ENCODE data around the gene MRPS21.
"Not testable (repeated sequence)": the region's sequence is repeated elsewhere in the genome, so short reads cannot be mapped to it uniquely, and the experiment has no call there.

MRPS21 gene

GRCh38 chr1:150299716-150300115 is 6.1 kb downstream of the MRPS21 start:
- Histone ChIP-seq H3K36me3 (replicated peaks) (peaks cover 76% of the 10 kb centered on the region), H3K4me1 (peaks cover 8% of the 10 kb centered on the region; the same call in 1 of the 2 replicates), H3K9me3 (no peaks in the 10 kb centered on the region), H3K27me3 (ENCODE audit: low read depth) (no peaks in the 10 kb centered on the region), H3K4me3 (no peak overlapping the region)
- in situ Hi-C loops (cut with MboI; ENCODE audit: low sequenced_read_pairs) = no loop called here
- DNase-seq (ENCODE audit: low spot score in 2 of 2) = no peak

GRCh38 chr1:150302338-150302737 is 8.7 kb downstream of the MRPS21 start:
- H3K27me3 ChIP-seq (ENCODE audit: low read depth) = no peaks in the 10 kb centered on the region
- no peak for DNase-seq (ENCODE audit: low spot score in 2 of 2)
- in situ Hi-C loops (cut with MboI; ENCODE audit: low sequenced_read_pairs) = no loop called here
- no peak overlapping the region for H3K4me3 ChIP-seq
- H3K36me3 ChIP-seq (replicated peaks) = peaks cover 61% of the 10 kb centered on the region
- H3K4me1 ChIP-seq = no peaks in the 10 kb centered on the region
- no peaks in the 10 kb centered on the region for H3K9me3 ChIP-seq

DNA sequence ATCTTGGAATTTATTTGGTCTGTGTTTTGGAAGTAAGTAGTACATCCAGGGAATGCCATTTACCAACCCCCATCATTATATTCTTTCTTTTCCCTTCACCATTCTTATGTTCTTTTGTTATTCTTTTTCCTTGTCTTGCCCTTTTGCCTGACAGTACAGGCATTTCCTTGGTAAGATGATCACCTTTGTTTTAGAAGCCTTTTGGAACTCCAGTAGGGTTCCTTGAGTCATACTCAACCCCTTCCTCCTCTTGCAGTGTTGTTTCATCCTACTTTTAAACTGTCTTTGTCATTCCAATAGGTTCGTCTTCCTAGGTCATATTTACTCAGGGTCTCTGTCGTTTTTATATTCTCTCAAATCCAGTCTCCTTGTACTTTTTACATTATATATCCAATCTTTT is 9.2 kb downstream of the MRPS21 start:
- in situ Hi-C loops (cut with MboI; ENCODE audit: low sequenced_read_pairs) = no loop called here
- no peaks in the 10 kb centered on the region for H3K9me3 ChIP-seq
- peaks cover 61% of the 10 kb centered on the region for H3K36me3 ChIP-seq (replicated peaks)
- no peaks in the 10 kb centered on the region for H3K27me3 ChIP-seq (ENCODE audit: low read depth)
- H3K4me1 ChIP-seq = no peaks in the 10 kb centered on the region
- no peak overlapping the region for H3K4me3 ChIP-seq
- DNase-seq (ENCODE audit: low spot score in 2 of 2) = no peak

DNA sequence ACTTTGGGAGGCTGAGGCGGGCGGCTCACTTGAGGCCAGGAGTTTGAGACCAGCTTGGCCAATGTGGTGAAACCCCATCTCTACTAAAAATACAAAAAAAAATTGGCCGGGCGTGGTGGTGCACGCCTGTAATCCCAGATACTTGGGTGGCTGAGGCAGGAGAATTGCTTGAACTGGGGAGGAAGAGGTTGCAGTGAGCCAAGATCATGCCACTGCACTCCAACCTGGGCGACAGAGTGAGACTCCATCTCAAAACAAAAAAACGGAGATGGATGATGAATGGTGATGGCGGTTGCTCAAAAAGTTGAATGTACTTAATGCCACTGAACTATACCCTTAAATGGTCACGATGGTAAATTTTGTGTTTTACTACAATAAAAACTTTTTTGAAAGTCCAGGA is 14.9 kb downstream of the MRPS21 start:
- H3K27me3 ChIP-seq (ENCODE audit: low read depth); in situ Hi-C loops (cut with MboI; ENCODE audit: low sequenced_read_pairs): not testable (repeated sequence)
- peaks cover 23% of the 10 kb centered on the region for H3K36me3 ChIP-seq (replicated peaks)

DNA sequence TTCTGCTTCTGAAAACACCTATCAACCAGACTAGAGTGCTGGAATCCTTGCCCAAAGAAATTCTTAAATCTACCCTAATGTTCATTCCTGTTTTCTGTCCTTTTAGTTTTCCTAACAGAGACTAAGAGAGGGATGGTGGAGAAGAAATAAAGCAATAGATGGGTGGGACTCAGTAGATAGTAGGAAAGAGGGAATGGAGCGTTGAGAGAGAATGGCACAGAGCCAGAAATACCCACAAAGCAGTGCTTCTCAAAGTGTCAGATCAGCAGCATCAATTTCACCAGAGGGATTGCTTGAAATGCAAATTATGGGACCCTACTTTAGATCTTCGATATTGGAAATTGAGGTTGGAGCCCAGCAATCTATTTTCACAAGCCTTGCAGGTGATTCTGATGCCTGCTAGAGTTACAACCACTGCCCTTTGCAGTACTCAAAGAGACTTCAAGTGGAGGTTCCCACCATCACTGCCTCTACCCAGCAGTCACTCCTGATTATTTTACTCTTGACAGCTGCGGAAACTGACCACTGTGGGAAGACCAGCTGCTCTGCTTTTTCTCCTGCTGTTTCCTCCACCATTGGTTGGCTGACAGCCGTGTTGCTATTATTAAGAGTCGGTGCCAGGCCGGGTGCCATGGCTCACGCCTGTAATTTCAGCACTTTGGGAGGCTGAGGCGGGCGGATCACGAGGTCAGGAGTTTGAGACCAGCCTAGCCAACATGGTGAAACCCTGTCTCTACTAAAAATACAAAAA is 16.3 kb downstream of the MRPS21 start:
- H3K27me3 ChIP-seq (ENCODE audit: low read depth) = no peaks in the 10 kb centered on the region
- peaks cover 3% of the 10 kb centered on the region; the same call in 1 of the 2 replicates for H3K4me1 ChIP-seq
- in situ Hi-C loops (cut with MboI; ENCODE audit: low sequenced_read_pairs) = no loop called here
- H3K4me3 ChIP-seq = no peak overlapping the region
- H3K9me3 ChIP-seq = no peaks in the 10 kb centered on the region
- peaks cover 20% of the 10 kb centered on the region for H3K36me3 ChIP-seq (replicated peaks)
- DNase-seq (ENCODE audit: low spot score in 2 of 2) = no peak

More for the DNA sequence above, 14.9 kb downstream of the MRPS21 start:
- DNase-seq (ENCODE audit: low spot score in 2 of 2); H3K4me1 ChIP-seq; H3K4me3 ChIP-seq; H3K9me3 ChIP-seq: not testable (repeated sequence)

- DNase-seq (ENCODE audit: low spot score in 2 of 2) = no peak
- H3K4me3 ChIP-seq = no peak overlapping the region
- H3K27me3 ChIP-seq (ENCODE audit: low read depth) = no peaks in the 10 kb centered on the region
- H3K36me3 ChIP-seq (replicated peaks) = peaks cover 12% of the 10 kb centered on the region
- peaks cover 3% of the 10 kb centered on the region; the same call in 1 of the 2 replicates for H3K4me1 ChIP-seq
- in situ Hi-C loops (cut with MboI; ENCODE audit: low sequenced_read_pairs) = no loop called here
- H3K9me3 ChIP-seq = no peaks in the 10 kb centered on the region
Measured at GRCh38 chr1:150311762-150312161, 18.1 kb downstream of the MRPS21 start.

DNA sequence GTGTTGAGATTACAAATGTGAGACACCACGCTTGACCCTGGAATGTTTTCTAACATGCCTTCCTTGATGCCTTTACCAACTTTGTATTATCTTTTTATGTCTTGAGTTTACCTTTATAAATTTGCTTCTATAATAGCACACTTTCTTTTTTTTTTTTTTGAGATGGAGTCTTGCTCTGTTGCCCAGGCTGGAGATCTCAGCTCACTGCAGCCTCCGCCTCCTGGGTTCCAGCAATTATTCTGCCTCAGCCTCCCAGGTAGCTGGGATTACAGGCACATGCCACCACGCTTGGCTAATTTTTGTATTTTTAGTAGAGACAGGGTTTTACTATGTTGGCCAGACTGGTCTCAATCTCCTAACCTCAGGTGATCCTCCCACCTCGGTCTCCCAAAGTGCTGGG is 21.0 kb downstream of the MRPS21 start:
- H3K27me3 ChIP-seq (ENCODE audit: low read depth); DNase-seq (ENCODE audit: low spot score in 2 of 2); in situ Hi-C loops (cut with MboI; ENCODE audit: low sequenced_read_pairs); H3K9me3 ChIP-seq; H3K36me3 ChIP-seq (replicated peaks); H3K4me3 ChIP-seq; H3K4me1 ChIP-seq: not testable (repeated sequence)

DNA sequence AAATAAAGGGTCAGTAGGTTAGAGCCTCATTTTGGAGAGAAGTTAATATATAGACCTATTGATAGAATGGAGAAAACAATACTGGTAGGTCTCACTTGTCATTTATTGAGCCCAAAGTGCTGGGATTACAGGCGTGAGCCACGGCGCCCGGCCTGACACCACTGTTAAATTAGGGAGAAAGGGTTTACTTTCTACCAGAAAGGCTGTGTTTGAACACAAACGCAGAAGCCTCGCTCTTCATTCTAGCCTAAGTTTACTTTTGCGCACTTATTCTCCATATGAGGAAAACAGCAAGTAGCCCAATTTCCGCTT is 27.0 kb downstream of the MRPS21 start:
- Histone ChIP-seq H3K4me3 (peak overlapping the region; percentile 72), H3K36me3 (replicated peaks) (peaks cover 8% of the 10 kb centered on the region), H3K27me3 (ENCODE audit: low read depth) (no peaks in the 10 kb centered on the region), H3K4me1 (peaks cover 7% of the 10 kb centered on the region; the same call in 1 of the 2 replicates), H3K9me3 (no peaks in the 10 kb centered on the region)
- no peak for DNase-seq (ENCODE audit: low spot score in 2 of 2)
- in situ Hi-C loops (cut with MboI; ENCODE audit: low sequenced_read_pairs) = no loop called here

DNA sequence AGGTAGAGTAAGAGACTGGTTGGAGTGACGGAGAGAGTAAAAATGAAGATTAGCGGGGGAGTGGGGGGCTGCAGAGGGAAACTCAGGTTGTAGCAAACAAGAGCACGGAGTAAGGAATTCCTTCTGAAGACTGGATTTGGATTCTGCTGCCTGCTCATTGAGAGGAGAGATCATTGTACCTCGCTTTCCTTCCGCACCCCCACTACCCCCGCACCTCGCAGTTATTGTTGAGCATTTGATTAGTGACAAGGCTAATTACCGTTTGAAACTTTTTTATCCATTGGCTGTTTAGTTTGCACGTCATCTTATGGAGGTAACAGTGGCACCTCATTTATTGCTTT is 28.1 kb downstream of the MRPS21 start:
- H3K4me3 ChIP-seq = peak overlapping the region; percentile 72
- H3K36me3 ChIP-seq (replicated peaks) = peaks cover 20% of the 10 kb centered on the region
- in situ Hi-C loops (cut with MboI; ENCODE audit: low sequenced_read_pairs) = no loop called here
- no peaks in the 10 kb centered on the region for H3K9me3 ChIP-seq
- peaks cover 7% of the 10 kb centered on the region; the same call in 1 of the 2 replicates for H3K4me1 ChIP-seq
- DNase-seq (ENCODE audit: low spot score in 2 of 2) = no peak
- H3K27me3 ChIP-seq (ENCODE audit: low read depth) = no peaks in the 10 kb centered on the region

DNA sequence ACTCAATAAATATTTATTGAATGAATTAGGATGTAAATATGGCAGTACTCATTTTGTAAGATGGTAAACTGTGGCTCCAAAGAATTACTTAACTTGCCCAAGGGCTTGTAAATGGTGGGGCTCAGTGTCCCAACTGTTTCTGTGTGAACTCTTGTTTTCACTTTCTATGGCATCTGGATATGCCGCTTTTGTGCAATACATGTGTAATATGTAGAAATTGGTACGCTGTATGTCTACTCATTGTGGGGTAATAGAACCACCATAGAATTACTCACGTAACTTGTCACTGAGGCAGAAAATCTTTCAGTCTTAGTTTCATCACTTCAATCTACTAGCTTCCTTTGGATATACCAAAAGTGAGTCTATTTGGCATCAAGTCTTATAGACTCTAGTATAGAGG is 28.6 kb downstream of the MRPS21 start:
- peaks cover 25% of the 10 kb centered on the region for H3K36me3 ChIP-seq (replicated peaks)
- no peak for DNase-seq (ENCODE audit: low spot score in 2 of 2)
- in situ Hi-C loops (cut with MboI; ENCODE audit: low sequenced_read_pairs) = no loop called here
- H3K4me1 ChIP-seq = peaks cover 7% of the 10 kb centered on the region; the same call in 1 of the 2 replicates
- H3K27me3 ChIP-seq (ENCODE audit: low read depth) = no peaks in the 10 kb centered on the region
- peak overlapping the region; percentile 72 for H3K4me3 ChIP-seq
- H3K9me3 ChIP-seq = no peaks in the 10 kb centered on the region

- in situ Hi-C loops (cut with MboI; ENCODE audit: low sequenced_read_pairs) = no loop called here
- Histone ChIP-seq H3K27me3 (ENCODE audit: low read depth) (no peaks in the 10 kb centered on the region), H3K4me1 (no peaks in the 10 kb centered on the region), H3K9me3 (no peaks in the 10 kb centered on the region), H3K4me3 (no peak overlapping the region), H3K36me3 (replicated peaks) (peaks cover 87% of the 10 kb centered on the region)
- no peak for DNase-seq (ENCODE audit: low spot score in 2 of 2)
Measured at GRCh38 chr1:150332651-150333290, 39.1 kb downstream of the MRPS21 start.

GRCh38 chr1:150346316-150346715 is 52.7 kb downstream of the MRPS21 start:
- Histone ChIP-seq H3K4me3 (no peak overlapping the region), H3K4me1 (no peaks in the 10 kb centered on the region)
- in situ Hi-C loops (cut with MboI; ENCODE audit: low sequenced_read_pairs) = no loop called here

DNA sequence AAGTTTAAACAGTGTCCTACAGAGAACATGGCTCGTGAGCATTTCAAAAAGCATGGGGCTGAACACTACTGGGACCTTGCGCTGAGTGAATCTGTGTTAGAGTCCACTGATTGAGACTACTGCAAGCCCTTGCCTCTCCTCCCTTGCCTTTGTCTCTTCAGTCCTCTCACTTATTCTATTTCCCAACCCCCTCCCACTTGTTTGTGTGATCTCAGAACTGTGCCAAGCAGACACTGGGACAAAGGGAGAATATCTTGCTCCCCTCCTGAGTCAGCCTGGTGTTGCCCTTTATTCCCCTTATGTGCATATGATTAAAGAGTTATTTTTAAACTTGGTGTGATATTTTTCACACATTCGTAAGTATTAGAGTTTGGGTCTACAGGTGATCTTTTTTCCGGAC is 59.2 kb downstream of the MRPS21 start:
- H3K27me3 ChIP-seq (ENCODE audit: low read depth) = no peaks in the 10 kb centered on the region
- H3K4me1 ChIP-seq = no peaks in the 10 kb centered on the region
- in situ Hi-C loops (cut with MboI; ENCODE audit: low sequenced_read_pairs) = no loop called here
- DNase-seq (ENCODE audit: low spot score in 2 of 2) = no peak
- no peaks in the 10 kb centered on the region for H3K9me3 ChIP-seq
- no peak overlapping the region for H3K4me3 ChIP-seq
- peaks cover 64% of the 10 kb centered on the region for H3K36me3 ChIP-seq (replicated peaks)

More at GRCh38 chr1:150346316-150346715, 52.7 kb downstream of the MRPS21 start:
- Histone ChIP-seq H3K27me3 (ENCODE audit: low read depth) (no peaks in the 10 kb centered on the region), H3K36me3 (replicated peaks) (peaks cover 83% of the 10 kb centered on the region), H3K9me3 (no peaks in the 10 kb centered on the region)
- no peak for DNase-seq (ENCODE audit: low spot score in 2 of 2)

Measured in HAP-1 (cell line).